HL-60 (cell line): ENCODE results near the gene PLAAT2.

Experiments used
- DNase-seq, 2 experiments: peaks; one replicate each; pipeline ENCODE4 v3.0.0-alpha.2; 2010 to 2020; ENCODE audit warnings: low read depth in 1 of 2, low spot score in 1 of 2
- H3K27ac ChIP-seq: fragments of 250-450 bp; sonication (Bioruptor Pico); replicated peaks from 2 replicates; pipeline ENCODE4 v1.5.1; 2020; ENCODE audit warnings: mild to moderate bottlenecking, moderate library complexity
- H3K27me3 ChIP-seq: fragments of 250-450 bp; sonication (Bioruptor Pico); 2 replicates; pipeline ENCODE4 v1.5.1; 2021; ENCODE audit warnings: mild to moderate bottlenecking, moderate library complexity; ENCODE audit not compliant: insufficient read depth, poor library complexity, severe bottlenecking
- H3K4me3 ChIP-seq: replicated peaks from 2 replicates; pipeline ENCODE4 v1.5.1; 2011; ENCODE audit warnings: mild to moderate bottlenecking, control low read depth, low read length; ENCODE audit not compliant: insufficient read depth
- CTCF ChIP-seq: IDR thresholded peaks from one replicate; pipeline ENCODE4 v1.5.1; 2011; ENCODE audit warnings: low read length, control low read depth, inconsistent platforms; ENCODE audit not compliant: insufficient read depth
- GABPA ChIP-seq: IDR thresholded peaks from 2 replicates; pipeline ENCODE4 v1.6.1; 2012; ENCODE audit warnings: low read depth
- POLR2AphosphoS5 ChIP-seq: IDR thresholded peaks from 2 replicates; pipeline ENCODE4 v1.6.1; 2012; ENCODE audit warnings: low read depth
- REST ChIP-seq: IDR thresholded peaks from 2 replicates; pipeline ENCODE4 v1.6.1; 2012; ENCODE audit warnings: low read depth; ENCODE audit not compliant: insufficient replicate concordance
- SPI1 ChIP-seq: IDR thresholded peaks from 2 replicates; pipeline ENCODE4 v1.6.1; 2012; ENCODE audit warnings: low read depth, mild to moderate bottlenecking, borderline replicate concordance

Gene PLAAT2

GRCh38 chr11:63556404-63557013 is 6.7 kb downstream of the PLAAT2 start:
- TF ChIP-seq GABPA = no peak
- no peak for TF ChIP-seq REST
- no peak for TF ChIP-seq SPI1
- no peak for TF ChIP-seq POLR2AphosphoS5
- no peak for TF ChIP-seq CTCF
- no peaks in the 10 kb centered on the region for H3K27me3 ChIP-seq
- DNase-seq = no peak
- no peak overlapping the region for H3K27ac ChIP-seq
- H3K4me3 ChIP-seq = no peak overlapping the region

GRCh38 chr11:63554877-63555223 is 8.3 kb downstream of the PLAAT2 start:
- H3K27ac ChIP-seq = no peak overlapping the region
- no peaks in the 10 kb centered on the region for H3K27me3 ChIP-seq
- H3K4me3 ChIP-seq = no peak overlapping the region
- no peak for DNase-seq
- TF ChIP-seq GABPA (no peak), REST (no peak)

GRCh38 chr11:63553759-63554158 is 9.4 kb downstream of the PLAAT2 start:
- no peak overlapping the region for H3K27ac ChIP-seq
- no peak for DNase-seq
- H3K4me3 ChIP-seq = no peak overlapping the region
- no peaks in the 10 kb centered on the region for H3K27me3 ChIP-seq
- TF ChIP-seq REST = no peak
- no peak for TF ChIP-seq GABPA
- TF ChIP-seq POLR2AphosphoS5 = no peak
- TF ChIP-seq CTCF = no peak
- no peak for TF ChIP-seq SPI1

- Histone ChIP-seq H3K27ac (no peak overlapping the region), H3K4me3 (no peak overlapping the region), H3K27me3 (no peaks in the 10 kb centered on the region)
- no peak for DNase-seq
- no peak for TF ChIP-seq CTCF
- TF ChIP-seq POLR2AphosphoS5 = no peak
- TF ChIP-seq SPI1 = no peak
- TF ChIP-seq GABPA = no peak
- no peak for TF ChIP-seq REST
Measured at GRCh38 chr11:63552921-63553320, 10.3 kb downstream of the PLAAT2 start.
